Cortex of kidney (tissue), 1 donor: Measurements from ENCODE around the gene IP6K3.

Experiments
- DNase-seq: peaks from one replicate; lab custom pipeline; 2025; lab: John Stamatoyannopoulos, UW

The IP6K3 gene

GRCh38 chr6:33723371-33724085, 23.2 kb downstream of the IP6K3 start:
- DNase-seq, result no peak

- DNase-seq, result no peak
These were observed 24.5 kb downstream of the IP6K3 start for GRCh38 chr6:33722103-33722623.

- DNase-seq, result no peak
These were observed 25.2 kb downstream of the IP6K3 start for GRCh38 chr6:33721508-33721907.

GRCh38 chr6:33720998-33721397, 25.7 kb downstream of the IP6K3 start:
- no peak for DNase-seq

GRCh38 chr6:33719326-33719987, 27.2 kb downstream of the IP6K3 start:
- DNase-seq, result no peak

GRCh38 chr6:33718713-33719112, 28.0 kb downstream of the IP6K3 start:
- DNase-seq, result no peak

GRCh38 chr6:33717934-33718455, 28.7 kb downstream of the IP6K3 start:
- DNase-seq, result no peak

- no peak for DNase-seq
These were observed 29.6 kb downstream of the IP6K3 start for GRCh38 chr6:33716890-33717632.

GRCh38 chr6:33716379-33716778, 30.3 kb downstream of the IP6K3 start:
- no peak for DNase-seq

- no peak for DNase-seq
These were observed 32.2 kb downstream of the IP6K3 start for GRCh38 chr6:33714385-33715040.

GRCh38 chr6:33713786-33714185, 32.9 kb downstream of the IP6K3 start:
- DNase-seq, result no peak

- DNase-seq, result no peak
These were observed 33.8 kb downstream of the IP6K3 start for GRCh38 chr6:33712914-33713313.

GRCh38 chr6:33711140-33712129, 35.3 kb downstream of the IP6K3 start, which contains the start of gene UQCC2:
Gene UQCC2 (minus strand): TSS chr6:33711700. CDS start chr6:33711686, 14 bp downstream.
- no peak for DNase-seq

- DNase-seq, result no peak
These were observed 36.2 kb downstream of the IP6K3 start for GRCh38 chr6:33710296-33711121.

GRCh38 chr6:33709605-33710295, 37.0 kb downstream of the IP6K3 start:
- no peak for DNase-seq

- no peak for DNase-seq
These were observed 38.0 kb downstream of the IP6K3 start for GRCh38 chr6:33708516-33709204.

- no peak for DNase-seq
These were observed 38.9 kb downstream of the IP6K3 start for GRCh38 chr6:33707771-33708170.

GRCh38 chr6:33705955-33706725, 40.6 kb downstream of the IP6K3 start:
- no peak for DNase-seq
